ENCODE measurements around the gene PURB. TPM values are rescaled to one million over a fixed set of nuclear protein-coding genes. Genes with fewer than 3 reads are reported as not detected.

The PURB gene
- total RNA-seq, 3 donors from 2014 or later (not counting 1 experiment from before 2014, with no cell fraction given) = 28.5 to 36.0 (median 33.7) TPM

DNA sequence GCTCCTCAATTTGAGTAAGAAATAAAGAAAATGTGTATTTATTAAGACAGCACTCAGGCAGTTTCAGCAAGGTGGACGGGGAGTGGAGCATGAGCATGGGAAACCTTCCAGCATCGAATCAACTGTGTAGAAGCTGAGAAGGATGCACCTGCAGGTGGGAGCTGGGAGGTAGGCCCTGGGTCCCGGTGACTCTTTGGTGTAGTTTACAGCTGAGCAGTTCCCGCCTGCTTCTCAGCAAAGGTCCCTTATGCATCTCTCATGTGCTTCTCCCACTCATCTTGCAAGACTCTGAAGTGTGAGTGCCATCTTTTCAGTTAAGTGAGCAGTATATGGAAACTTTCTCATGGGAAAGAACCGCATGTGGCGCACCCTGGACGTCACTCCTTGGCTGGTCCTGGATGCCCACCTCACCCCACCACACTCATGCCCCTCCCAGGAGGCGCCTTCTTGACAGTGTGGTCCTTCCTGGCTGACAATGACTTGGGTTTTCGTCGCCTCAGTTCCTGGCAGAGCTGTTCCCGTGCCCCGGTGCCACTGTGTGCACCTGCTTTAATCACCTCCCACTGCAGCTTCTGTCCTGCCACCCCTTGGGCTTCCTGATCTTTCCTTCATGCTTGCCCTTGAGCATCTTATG lies 19.8 kb upstream of the PURB start:
- DNase-seq (no peak), ATAC-seq (no peak)
- Mint-ChIP-seq H3K4me1 (no peaks in the 10 kb centered on the region), H3K4me3 (no peak overlapping the region), H3K9me3 (no peaks in the 10 kb centered on the region), H3K27ac (no peak overlapping the region), H3K36me3 (no peaks in the 10 kb centered on the region), H3K27me3 (ENCODE audit: low read depth in 2 of 2) (peaks cover 0 to 2% of the 10 kb centered on the region in 2 donors)
- Histone ChIP-seq H3K27me3 (ENCODE audit: control insufficient read depth, insufficient read depth, low read length) (no peaks in the 10 kb centered on the region), H3K9me3 (ENCODE audit: control insufficient read depth, insufficient read depth, low read length) (no peaks in the 10 kb centered on the region), H3K27ac (ENCODE audit: low read length) (no peak overlapping the region), H3K36me3 (ENCODE audit: control insufficient read depth, insufficient read depth, low read length) (no peaks in the 10 kb centered on the region), H3K4me1 (ENCODE audit: control insufficient read depth, insufficient read depth, low read length) (no peaks in the 10 kb centered on the region), H3K4me3 (ENCODE audit: low read length) (no peak overlapping the region)
- 87% methylated on average over 12 of the region's 12 CpGs for WGBS (ENCODE audit: insufficient coverage)
- intact Hi-C loops (cut with micrococcal nuclease) = no loop called here
- TF ChIP-seq, protein P1, sequence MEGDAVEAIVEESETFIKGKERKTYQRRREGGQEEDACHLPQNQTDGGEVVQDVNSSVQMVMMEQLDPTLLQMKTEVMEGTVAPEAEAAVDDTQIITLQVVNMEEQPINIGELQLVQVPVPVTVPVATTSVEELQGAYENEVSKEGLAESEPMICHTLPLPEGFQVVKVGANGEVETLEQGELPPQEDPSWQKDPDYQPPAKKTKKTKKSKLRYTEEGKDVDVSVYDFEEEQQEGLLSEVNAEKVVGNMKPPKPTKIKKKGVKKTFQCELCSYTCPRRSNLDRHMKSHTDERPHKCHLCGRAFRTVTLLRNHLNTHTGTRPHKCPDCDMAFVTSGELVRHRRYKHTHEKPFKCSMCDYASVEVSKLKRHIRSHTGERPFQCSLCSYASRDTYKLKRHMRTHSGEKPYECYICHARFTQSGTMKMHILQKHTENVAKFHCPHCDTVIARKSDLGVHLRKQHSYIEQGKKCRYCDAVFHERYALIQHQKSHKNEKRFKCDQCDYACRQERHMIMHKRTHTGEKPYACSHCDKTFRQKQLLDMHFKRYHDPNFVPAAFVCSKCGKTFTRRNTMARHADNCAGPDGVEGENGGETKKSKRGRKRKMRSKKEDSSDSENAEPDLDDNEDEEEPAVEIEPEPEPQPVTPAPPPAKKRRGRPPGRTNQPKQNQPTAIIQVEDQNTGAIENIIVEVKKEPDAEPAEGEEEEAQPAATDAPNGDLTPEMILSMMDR (IDR thresholded peaks at IDR 0.05) = no peak

- H3K27ac Mint-ChIP-seq = no peak overlapping the region
- Histone ChIP-seq H3K36me3 (ENCODE audit: control insufficient read depth, insufficient read depth, low read length) (no peaks in the 10 kb centered on the region), H3K4me1 (ENCODE audit: control insufficient read depth, insufficient read depth, low read length) (no peaks in the 10 kb centered on the region), H3K4me3 (ENCODE audit: low read length) (no peak overlapping the region), H3K9me3 (ENCODE audit: control insufficient read depth, insufficient read depth, low read length) (no peaks in the 10 kb centered on the region), H3K27me3 (ENCODE audit: control insufficient read depth, insufficient read depth, low read length) (no peaks in the 10 kb centered on the region), H3K27ac (ENCODE audit: low read length) (no peak overlapping the region)
- no peaks in the 10 kb centered on the region for H3K4me1 Mint-ChIP-seq
- intact Hi-C loops (cut with micrococcal nuclease) = no loop called here
- ATAC-seq (no peak), DNase-seq (no peak)
- WGBS (ENCODE audit: insufficient coverage) = 94% methylated on average over 8 of the region's 9 CpGs
- TF ChIP-seq, protein P1 (IDR thresholded peaks at IDR 0.05) = no peak
- H3K4me3 Mint-ChIP-seq = no peak overlapping the region
- H3K27me3 Mint-ChIP-seq (ENCODE audit: low read depth in 2 of 2) = no peaks in the 10 kb centered on the region
- no peaks in the 10 kb centered on the region for H3K9me3 Mint-ChIP-seq
- no peaks in the 10 kb centered on the region for H3K36me3 Mint-ChIP-seq
These were observed 14.1 kb upstream of the PURB start for GRCh38 chr7:44899443-44899842.

GRCh38 chr7:44898039-44898438 lies 12.7 kb upstream of the PURB start:
- no peak overlapping the region for H3K27ac ChIP-seq (ENCODE audit: low read length)
- H3K4me3 Mint-ChIP-seq = no peak overlapping the region
- H3K27ac Mint-ChIP-seq = peak overlapping the region in 1 of 2 donors; percentile 29
- ATAC-seq = no peak
- no peaks in the 10 kb centered on the region for H3K27me3 ChIP-seq (ENCODE audit: control insufficient read depth, insufficient read depth, low read length)
- no peaks in the 10 kb centered on the region for H3K36me3 Mint-ChIP-seq
- 100% methylated on average over 4 of the region's 4 CpGs for WGBS (ENCODE audit: insufficient coverage)
- H3K4me1 ChIP-seq (ENCODE audit: control insufficient read depth, insufficient read depth, low read length) = no peaks in the 10 kb centered on the region
- TF ChIP-seq, protein P1 (IDR thresholded peaks at IDR 0.05) = no peak
- H3K36me3 ChIP-seq (ENCODE audit: control insufficient read depth, insufficient read depth, low read length) = no peaks in the 10 kb centered on the region
- H3K9me3 ChIP-seq (ENCODE audit: control insufficient read depth, insufficient read depth, low read length) = no peaks in the 10 kb centered on the region
- H3K27me3 Mint-ChIP-seq (ENCODE audit: low read depth in 2 of 2) = no peaks in the 10 kb centered on the region
- DNase-seq = no peak
- no peak overlapping the region for H3K4me3 ChIP-seq (ENCODE audit: low read length)
- no peaks in the 10 kb centered on the region for H3K9me3 Mint-ChIP-seq
- intact Hi-C loops (cut with micrococcal nuclease) = no loop called here
- H3K4me1 Mint-ChIP-seq = no peaks in the 10 kb centered on the region

DNA sequence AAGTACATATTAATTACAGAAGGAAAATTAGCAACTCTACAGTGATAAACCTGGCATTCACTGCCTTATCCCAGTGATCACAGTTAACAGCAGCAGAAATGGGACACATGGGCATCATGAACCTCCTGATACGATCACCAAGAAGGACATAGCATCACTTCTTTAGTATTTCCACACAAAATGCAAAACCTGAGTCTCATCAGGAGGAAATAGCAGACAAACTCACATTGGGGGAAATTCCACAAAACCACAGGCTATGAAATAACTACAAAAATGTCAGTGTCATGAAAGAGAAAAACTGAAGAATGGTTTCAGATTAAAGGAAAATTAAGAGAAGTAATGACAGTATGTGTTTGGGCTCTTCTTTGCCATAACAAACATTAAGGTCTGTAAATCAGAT lies 12.0 kb upstream of the PURB start:
- Histone ChIP-seq H3K4me3 (ENCODE audit: low read length) (no peak overlapping the region), H3K27ac (ENCODE audit: low read length) (no peak overlapping the region), H3K9me3 (ENCODE audit: control insufficient read depth, insufficient read depth, low read length) (no peaks in the 10 kb centered on the region), H3K36me3 (ENCODE audit: control insufficient read depth, insufficient read depth, low read length) (no peaks in the 10 kb centered on the region), H3K27me3 (ENCODE audit: control insufficient read depth, insufficient read depth, low read length) (no peaks in the 10 kb centered on the region), H3K4me1 (ENCODE audit: control insufficient read depth, insufficient read depth, low read length) (peaks cover under 1% of the 10 kb centered on the region)
- Mint-ChIP-seq H3K9me3 (no peaks in the 10 kb centered on the region), H3K27ac (peak overlapping the region in 1 of 2 donors; percentile 29), H3K4me3 (no peak overlapping the region), H3K27me3 (ENCODE audit: low read depth in 2 of 2) (no peaks in the 10 kb centered on the region), H3K4me1 (peaks cover 0 to 4% of the 10 kb centered on the region in 2 donors), H3K36me3 (no peaks in the 10 kb centered on the region)
- DNase-seq (peak in 1 of 2 donors; percentile 36), ATAC-seq (no peak)
- WGBS (ENCODE audit: insufficient coverage) = 82% methylated on average over 1 of the region's 1 CpG
- intact Hi-C loops (cut with micrococcal nuclease) = no loop called here
- TF ChIP-seq, protein P1 (IDR thresholded peaks at IDR 0.05) = no peak

Measured in natural killer cell (primary cell).